SKM-1 treated with dmso at 0.1 percent for 144 hours (cell line): ENCODE data around the gene PNLIP.

ENCODE experiments used
- DNase-seq: peaks from one replicate; lab custom pipeline; 2025; ENCODE audit not compliant: unreplicated experiment; lab: John Stamatoyannopoulos, UW

Gene PNLIP

GRCh38 chr10:116545756-116546155 lies at the start of gene PNLIP:
Gene PNLIP, plus strand, starts transcription at chr10:116545931. Its CDS starts 162 bp downstream, at chr10:116546093.
- DNase-seq, result no peak

GRCh38 chr10:116504786-116505185 lies 40.9 kb upstream of the PNLIP start:
- no peak for DNase-seq

- DNase-seq, result no peak
Observed at GRCh38 chr10:116510565-116510964, 35.2 kb upstream of the PNLIP start.

- DNase-seq, result no peak
Observed at GRCh38 chr10:116511365-116511764, 34.4 kb upstream of the PNLIP start.

GRCh38 chr10:116521424-116522290 lies 24.1 kb upstream of the PNLIP start:
- DNase-seq, result peak; percentile 17

GRCh38 chr10:116522803-116523381 lies 22.8 kb upstream of the PNLIP start:
- DNase-seq, result no peak

- DNase-seq, result no peak
Observed at GRCh38 chr10:116524736-116525135, 21.0 kb upstream of the PNLIP start.

GRCh38 chr10:116526219-116526618 lies 19.5 kb upstream of the PNLIP start:
- DNase-seq, result no peak

- DNase-seq, result no peak
Observed at GRCh38 chr10:116536810-116537209, 8.9 kb upstream of the PNLIP start.

- DNase-seq, result no peak
Observed at GRCh38 chr10:116538456-116538855, 7.3 kb upstream of the PNLIP start.

GRCh38 chr10:116538992-116539391 lies 6.7 kb upstream of the PNLIP start:
- no peak for DNase-seq

GRCh38 chr10:116540814-116541213 lies 4.9 kb upstream of the PNLIP start:
- no peak for DNase-seq

- DNase-seq, result no peak
Observed at GRCh38 chr10:116542007-116542677, 3.6 kb upstream of the PNLIP start.

GRCh38 chr10:116545122-116545521 lies 609 bp upstream of the PNLIP start:
- DNase-seq, result no peak

GRCh38 chr10:116548301-116548700 lies 2.6 kb downstream of the PNLIP start:
- no peak for DNase-seq

GRCh38 chr10:116553378-116553980 lies 7.7 kb downstream of the PNLIP start:
- DNase-seq, result no peak

- no peak for DNase-seq
Observed at GRCh38 chr10:116554628-116555027, 8.9 kb downstream of the PNLIP start.

GRCh38 chr10:116555880-116556279 lies 10.1 kb downstream of the PNLIP start:
- DNase-seq, result no peak

- DNase-seq, result no peak
Observed at GRCh38 chr10:116557305-116557880, 11.7 kb downstream of the PNLIP start.

- DNase-seq, result no peak
Observed at GRCh38 chr10:116565534-116565933, 19.8 kb downstream of the PNLIP start.

- no peak for DNase-seq
Observed at GRCh38 chr10:116566932-116567331, 21.2 kb downstream of the PNLIP start.
